ENCODE results near the gene LGR5.

GRCh38 chr12:71475280-71475679 lies 35.7 kb downstream of the LGR5 start:
- TF ChIP-seq, protein P1, sequence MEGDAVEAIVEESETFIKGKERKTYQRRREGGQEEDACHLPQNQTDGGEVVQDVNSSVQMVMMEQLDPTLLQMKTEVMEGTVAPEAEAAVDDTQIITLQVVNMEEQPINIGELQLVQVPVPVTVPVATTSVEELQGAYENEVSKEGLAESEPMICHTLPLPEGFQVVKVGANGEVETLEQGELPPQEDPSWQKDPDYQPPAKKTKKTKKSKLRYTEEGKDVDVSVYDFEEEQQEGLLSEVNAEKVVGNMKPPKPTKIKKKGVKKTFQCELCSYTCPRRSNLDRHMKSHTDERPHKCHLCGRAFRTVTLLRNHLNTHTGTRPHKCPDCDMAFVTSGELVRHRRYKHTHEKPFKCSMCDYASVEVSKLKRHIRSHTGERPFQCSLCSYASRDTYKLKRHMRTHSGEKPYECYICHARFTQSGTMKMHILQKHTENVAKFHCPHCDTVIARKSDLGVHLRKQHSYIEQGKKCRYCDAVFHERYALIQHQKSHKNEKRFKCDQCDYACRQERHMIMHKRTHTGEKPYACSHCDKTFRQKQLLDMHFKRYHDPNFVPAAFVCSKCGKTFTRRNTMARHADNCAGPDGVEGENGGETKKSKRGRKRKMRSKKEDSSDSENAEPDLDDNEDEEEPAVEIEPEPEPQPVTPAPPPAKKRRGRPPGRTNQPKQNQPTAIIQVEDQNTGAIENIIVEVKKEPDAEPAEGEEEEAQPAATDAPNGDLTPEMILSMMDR (conservative IDR thresholded peaks at IDR 0.05), result no peak
- TF ChIP-seq ZFX (IDR thresholded peaks at IDR 0.05), result no peak

All from C4-2B (cell line).